DMS114 treated with DMSO at 0.1 percent for 48 hours (cell line): Measurements from ENCODE around the gene TENT5C.

Source experiments
- DNase-seq: peaks from one replicate; lab custom pipeline; 2025; ENCODE audit not compliant: unreplicated experiment; lab: John Stamatoyannopoulos, UW

Gene TENT5C

DNA sequence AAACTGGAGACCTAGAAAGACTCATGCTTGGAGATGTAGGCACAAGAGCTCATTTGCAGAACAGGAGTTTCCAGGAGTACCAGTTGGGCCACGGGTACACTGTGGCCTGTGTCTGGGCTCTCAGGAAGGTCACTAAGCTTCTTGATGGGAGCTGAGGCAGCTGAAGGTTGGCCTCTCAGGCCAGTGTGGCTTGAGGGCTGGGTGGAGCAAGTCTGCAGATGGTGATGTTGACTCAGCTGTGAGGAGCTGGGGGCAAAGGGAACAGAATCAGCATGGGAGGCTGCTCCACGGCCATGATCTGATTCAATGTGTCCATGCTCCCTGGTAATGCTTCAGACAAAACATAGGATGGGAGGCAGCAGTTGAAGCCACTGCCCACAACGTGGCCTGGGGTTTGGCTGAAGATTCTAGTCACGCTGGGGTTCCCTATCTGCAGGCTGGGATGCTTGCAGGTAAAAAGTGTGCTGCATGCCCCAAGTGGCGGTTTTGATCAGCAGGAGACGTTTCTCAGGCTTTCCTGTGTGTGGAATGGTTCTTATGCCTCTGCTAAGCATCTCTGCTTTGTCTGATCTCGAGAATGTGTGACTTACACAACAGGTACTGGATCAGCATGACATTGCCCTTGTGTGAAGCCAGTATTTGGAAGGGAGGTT, 15.4 kb upstream of the TENT5C start:
- no peak for DNase-seq

DNA sequence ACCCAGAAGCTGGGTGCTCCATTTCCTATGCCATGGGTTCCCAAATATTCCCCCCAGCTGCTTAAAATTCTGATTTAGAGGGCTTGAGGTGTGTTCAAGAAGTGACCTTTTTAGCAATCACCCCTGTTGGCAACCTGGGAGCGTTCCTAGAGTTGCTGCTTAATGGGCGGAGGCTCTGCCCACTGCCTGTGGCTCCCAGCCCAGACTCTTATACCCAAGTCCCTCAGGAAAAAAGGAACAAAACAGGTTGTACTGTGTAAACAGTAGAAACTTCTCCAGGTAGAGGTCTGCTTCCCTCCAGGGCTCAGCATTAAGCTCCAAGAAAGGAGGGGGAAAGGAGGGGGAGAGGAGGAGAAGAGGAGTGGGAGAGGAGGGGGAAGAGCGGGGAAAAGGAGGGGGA, 14.6 kb upstream of the TENT5C start:
- no peak for DNase-seq

DNA sequence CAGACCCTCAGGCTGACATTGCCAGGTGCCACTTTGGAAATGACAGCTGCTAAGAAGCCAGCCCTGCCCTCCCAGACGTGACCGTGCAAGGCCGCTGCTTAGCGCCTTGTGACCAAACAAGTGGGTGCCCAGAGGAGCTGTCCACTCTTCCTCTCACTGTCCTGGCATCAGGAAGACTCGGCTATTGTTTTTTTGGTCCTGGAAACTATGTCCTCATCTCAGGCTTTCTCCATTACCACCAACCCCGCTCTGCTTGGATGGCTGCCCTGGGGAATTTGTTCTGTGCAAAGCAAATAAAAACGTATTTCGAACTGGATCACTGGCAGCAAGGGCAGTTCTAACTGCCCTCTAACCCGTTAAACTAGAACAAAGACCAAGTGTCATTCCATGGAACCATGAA, 13.7 kb upstream of the TENT5C start:
- no peak for DNase-seq

DNA sequence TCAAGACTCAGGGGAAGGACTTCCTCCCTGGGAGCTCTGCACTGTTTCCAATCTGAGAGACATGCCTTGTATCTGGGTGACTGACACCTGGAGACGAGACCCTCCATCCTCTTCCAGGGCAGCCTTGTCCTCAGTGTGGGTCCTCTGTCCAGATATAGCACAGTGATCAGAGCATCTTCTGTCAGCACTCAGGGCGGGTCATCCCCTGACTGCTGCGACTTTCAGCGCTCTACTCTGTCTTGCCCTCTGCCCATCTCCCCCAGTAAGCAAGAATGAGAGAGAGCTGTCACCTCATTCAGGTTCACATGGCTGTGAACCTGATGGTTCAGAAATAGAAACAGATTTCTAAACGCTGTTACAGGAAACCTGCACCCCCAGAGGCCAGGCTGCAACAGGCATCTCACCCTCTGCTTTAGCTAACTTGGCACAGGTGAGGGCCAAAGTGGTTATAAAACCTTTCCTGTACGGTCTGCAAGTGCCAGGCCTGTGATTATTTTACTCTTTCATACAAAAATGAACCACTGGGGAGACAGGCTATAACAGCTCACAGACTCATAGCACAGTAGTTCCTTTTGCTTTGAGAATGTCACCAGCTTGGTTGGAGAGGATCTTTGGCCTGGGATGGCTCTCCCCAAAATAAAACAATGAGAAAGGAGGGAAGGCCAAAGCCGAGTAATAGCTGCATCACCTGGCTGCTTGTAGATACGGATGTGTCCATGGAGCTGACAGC, 11.4 kb upstream of the TENT5C start:
- DNase-seq = no peak

DNA sequence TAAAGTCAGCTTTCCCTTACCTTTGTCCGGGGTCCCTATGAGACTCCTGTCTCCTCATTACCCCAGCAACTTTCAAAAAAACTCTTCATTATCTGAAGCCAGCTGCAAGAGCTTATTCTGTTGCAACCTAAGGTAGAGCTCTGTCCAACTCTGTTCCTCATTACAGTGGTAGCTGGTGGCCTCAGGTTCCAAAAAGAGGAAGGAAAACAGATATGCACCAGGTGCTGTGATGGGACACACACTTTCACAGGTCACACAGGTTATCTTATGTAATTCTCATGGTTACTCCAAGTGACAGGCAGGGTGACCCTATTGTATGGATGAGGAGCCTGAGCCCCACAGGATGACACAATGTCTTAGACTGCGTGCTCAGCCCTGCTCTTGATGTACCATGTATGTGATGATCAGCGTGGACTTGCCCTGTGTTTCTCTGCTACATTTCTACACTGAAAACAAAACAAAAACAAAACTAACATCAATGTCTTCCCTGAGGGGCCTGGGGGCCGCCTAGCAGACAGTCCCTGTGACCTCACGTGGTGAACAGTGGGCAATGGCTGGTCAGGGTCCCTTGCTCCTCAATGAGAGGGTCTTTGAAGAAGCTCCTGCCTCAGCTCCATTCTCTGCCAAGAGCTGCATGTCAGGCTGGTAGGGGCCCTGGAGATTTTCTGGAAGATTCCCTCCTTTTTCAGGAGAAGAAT, 9.7 kb upstream of the TENT5C start:
- no peak for DNase-seq

DNA sequence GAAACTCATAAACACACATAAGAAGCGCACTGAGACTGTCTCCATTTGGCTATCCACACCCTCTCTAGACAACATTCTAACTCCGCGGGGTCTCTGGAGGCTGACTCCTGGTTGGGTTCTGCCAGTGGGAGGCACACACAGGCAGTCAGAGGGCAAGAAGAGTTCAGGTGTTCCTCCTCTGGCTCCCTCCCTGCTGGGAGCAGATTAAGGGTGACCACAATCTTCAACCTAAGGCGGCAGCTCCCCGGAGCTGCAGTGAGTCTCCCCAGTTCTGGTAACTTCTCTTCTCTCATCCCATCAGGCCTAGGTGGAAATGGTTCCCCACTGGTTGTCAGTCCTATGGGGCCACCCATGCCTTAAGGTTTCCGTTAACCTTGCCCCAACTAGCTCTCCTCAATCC, 7.4 kb upstream of the TENT5C start:
- no peak for DNase-seq

DNA sequence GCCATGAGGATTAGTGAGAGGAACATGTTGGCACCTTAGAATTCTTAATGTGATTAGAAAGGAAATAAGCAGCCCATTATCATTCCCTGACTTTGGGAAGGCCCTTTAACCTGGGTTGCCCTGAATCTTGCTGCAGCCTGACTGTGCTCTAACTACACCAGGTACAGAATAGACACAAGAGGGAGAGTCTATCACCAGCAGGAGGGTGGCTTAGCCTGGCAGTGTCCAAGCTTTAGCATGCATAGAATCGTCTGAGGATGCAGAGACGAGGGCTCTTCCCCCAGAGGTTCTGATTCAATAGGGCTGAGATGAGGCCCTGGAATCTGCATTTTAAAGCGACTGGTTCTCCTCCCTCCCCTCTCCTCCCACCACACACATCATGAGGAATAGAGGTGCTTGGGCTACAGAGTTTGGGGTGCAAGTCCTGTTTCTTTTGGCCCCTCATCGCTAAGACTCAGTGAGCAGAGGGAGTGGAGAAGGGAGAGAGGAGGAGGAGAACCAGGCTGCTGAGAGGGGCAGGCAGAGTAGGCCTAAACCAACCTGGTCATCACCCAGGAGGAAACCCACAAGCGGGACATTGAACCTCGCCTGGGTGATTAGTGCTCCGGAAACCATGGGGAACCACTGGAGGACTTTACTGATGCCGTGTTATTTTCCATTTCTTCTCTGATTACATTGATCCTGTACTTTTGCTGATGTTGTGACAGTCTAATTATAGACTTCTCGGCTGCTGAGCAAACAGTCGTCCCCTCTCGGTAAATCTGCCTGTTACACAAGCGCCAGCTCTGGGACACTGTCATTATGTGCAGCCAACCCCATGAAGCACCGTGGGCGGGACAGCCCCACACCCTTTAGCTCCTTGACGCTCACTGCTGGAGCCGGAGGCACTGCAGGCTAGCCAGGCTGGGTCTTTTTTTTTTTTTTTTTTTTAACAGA, 6.3 kb upstream of the TENT5C start:
- DNase-seq = no peak

DNA sequence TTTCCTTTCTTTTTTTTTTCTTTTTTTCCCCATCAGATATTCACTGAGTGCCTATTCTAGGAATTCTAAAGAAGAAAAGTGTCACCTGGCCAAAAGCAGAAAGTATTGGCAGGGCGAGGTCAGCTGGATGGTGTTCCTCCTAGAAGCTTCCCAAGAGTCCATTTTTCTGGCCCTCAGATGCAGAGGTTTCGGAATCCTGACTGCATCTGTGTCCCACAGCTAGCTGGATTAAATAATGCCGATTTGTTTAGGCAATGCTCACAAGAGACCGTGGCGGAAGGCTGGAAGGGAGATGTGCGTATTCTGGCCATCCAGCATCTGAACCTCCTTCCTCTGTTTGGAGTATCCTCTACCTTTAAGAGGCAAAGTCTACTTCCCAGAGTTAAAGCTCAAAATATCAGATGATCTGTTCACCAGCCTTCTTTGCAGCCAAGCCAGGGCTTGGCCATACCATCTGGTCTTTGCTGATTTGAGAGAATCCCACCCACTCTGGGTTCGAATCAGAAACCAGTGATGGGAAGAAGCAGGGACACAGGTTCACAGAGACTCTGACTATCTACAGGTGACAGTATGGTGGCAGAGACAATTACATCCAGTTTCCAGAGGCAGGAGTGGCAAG, 5.4 kb upstream of the TENT5C start:
- DNase-seq = no peak

DNA sequence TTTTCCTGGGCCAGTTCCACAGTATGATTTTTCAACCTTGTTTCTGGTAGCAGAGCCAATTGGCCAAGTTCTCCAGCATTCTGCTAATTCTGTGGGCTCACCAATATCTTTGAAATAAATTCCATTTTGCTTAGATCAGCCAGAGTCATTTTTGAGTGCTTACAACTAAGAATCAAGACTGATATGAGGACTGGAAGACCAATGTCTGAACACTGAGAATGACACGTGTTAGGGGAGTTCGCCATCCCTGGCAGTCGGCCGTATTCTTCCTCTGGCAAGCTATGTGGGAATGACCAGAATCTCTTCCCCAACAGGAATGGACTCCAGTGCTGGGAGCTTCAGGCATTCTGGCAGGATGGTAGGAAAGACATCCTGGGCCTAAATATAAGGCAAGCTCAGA, 4.9 kb upstream of the TENT5C start:
- no peak for DNase-seq

DNA sequence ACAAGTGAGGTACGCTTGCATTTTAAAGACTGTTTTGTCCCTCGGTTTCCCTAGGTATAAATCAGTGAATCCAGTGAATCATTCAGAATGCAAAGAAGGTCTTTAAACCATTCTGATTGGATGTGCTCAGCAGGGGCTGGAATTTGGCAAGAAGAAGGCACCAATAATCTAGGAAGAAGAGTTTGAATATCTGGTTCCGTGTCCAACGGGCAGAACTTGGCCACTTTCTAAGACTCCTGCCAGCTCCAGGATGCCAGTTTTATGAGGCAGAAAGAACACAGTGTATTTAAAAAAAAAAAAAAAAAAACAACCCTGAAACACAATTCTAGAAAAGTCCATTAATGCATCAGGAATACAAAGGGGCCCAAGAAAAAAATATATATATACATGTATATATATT, 3.0 kb upstream of the TENT5C start:
- no peak for DNase-seq

DNA sequence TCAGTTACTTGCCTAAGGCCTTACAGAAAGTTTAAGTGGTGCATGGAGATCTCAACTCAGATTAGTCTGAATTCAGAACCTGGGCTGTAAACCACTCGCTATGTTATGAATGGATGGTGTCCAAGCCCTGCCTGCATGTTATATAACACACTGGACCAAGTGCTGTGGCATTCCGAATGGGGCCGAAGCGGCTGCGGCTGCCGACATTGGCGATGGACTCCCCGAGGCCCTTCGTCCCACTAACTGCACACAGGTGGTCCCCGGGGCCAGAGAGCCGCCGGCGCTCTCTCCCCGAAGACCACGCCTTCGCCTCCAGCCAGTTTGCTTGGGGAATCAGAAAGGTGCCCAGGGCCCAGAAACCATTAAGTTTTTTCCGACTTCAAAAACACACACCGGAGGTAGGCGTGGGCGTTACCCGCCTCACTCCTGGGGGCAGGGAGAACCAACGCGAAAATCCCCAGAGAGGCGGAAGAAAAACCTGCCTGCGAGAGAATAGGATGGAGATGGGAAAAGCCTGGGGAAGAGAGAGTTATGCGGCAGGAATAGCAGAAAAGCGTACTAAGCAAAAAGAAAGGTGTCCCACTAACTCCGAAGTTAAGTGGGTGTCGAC, 579 bp upstream of the TENT5C start:
- DNase-seq = no peak

DNA sequence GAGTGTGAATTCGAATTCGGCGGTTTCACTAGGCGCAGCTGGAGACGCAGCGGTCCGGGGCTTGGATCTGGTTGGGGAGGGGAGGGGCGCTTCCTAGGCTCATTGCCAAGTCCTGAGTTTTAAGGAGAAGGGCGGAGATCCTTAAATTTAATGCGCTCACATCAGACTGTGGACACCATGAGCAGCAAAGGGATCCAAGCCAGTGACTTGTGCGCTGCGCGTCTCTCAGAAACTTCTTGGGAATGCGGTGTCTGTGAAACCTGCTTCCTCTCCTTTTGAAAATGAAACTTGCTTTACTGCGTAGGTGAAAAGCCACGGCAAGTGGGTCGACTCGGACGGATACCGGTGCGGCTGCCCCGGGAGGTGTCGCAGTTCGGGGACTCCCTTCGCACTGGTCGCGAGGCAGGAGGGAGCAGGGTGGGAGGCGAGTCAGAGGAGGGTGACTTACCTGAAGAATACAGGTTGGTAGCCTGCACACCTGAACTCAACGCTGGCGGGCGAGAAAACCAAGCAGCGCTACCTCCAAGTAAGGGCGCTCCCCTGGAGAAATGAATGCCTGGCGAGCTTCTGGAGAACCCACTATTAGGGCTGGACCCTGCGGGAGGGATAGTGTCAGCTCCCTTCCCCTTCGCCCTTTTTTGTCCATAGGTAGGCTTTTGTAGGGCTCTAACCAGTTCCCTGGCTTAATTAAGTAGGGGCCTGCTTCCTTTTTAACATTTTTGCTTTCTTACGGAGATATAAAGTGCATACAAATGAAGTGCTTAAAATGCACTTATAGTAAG, 992 bp downstream of the TENT5C start:
- DNase-seq = no peak

DNA sequence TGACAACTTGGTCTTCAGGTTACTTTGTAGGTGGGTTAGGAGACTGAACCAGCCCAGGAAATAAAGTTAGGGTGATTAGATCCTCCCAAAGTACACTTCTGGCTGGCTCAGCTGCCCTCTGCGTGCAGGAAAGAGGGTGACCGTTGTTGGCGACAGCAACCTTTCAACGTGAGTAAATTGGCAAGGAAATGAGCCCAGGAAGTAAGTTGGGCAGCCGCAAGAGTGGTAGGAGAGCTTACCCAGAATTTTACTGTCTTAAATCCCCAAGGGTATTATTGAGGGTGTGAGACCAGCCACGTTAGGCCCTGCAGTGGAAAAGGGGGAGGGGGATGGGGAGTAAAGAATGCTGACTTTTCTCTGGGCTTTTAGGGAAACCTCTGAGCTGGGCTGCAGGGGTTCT, 1.6 kb downstream of the TENT5C start:
- no peak for DNase-seq

DNA sequence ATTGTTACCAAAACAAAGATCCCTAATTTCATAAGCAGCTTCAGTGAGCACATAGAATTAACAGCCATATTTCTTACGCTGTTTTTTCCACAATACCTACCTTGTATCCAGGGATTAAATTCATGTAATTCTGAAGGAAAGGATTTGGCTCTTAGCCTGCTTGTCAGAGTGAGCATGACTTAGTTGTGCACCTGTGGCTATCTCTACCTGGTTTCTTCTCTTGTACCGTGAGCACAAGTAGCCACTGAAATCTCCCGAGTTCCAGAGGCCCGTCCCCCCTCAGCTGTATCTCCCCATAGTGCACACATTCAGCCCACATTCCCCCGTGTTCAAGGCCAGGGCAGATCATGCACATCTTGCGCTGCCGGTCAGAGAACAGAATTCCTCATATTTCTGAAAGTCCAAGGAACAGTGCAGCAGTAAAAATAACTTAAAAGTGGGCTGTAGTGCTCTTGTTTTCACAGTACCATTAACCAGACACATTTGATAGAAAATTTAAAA, 2.3 kb downstream of the TENT5C start:
- no peak for DNase-seq

DNA sequence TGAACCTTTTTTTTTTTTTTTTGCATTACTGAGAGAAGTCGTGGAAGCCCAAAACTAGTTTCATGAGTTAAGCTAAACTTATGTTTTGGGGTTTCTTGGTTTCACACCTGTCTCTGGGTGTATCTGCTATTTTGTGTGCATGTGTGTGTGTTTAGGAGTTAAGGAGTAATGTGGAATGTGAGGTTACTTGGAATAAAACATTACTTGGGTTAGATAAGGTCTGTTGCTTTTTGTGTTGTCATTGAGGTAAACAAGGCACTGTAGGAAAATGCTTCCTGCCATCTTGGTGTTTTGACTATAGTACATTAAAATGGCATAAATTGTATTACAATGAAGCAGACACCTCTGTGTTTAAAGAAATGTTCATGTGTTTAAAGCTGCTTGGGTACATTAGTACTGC, 2.9 kb downstream of the TENT5C start:
- DNase-seq = no peak

DNA sequence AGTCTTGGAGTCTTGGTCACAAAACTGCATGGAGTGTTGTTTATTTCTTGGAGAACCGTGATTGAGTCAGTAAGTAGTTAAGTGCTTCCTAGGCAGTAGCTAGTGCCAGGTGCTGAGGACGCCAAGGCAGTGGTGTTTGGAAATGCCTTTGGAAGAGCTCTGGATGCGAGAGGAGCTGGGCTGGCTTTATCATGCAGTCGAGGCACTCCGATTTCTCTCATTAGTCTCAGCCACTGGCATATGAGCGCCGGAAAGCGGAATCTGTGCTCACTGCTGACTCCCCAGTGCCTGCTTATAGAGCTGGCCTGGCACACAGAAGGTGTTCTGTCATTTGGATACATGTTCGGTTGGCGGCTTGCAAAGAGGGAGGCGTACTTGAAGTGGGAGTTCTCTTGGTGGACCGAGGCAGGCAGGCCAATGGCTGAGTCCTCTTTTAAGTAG, 3.6 kb downstream of the TENT5C start:
- no peak for DNase-seq

DNA sequence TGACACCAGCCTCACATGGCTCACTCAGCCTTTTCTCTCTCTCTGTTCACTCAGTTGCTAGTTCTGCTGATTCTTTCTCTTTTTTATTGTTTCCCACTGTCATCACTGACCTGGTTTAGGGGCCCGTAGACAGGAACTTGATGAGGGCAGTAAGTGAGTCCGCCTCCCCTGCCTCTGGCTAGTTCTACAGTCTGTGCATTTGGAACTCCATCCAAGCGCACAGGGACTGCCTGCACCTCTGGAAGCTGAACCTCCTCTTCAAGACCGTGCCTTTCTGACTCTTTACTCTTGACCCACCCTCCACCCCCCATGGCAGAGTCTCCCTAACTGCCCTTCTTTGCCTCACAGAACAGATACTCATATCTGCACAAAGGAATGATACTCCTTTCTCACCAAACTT, 4.2 kb downstream of the TENT5C start:
- DNase-seq = no peak

DNA sequence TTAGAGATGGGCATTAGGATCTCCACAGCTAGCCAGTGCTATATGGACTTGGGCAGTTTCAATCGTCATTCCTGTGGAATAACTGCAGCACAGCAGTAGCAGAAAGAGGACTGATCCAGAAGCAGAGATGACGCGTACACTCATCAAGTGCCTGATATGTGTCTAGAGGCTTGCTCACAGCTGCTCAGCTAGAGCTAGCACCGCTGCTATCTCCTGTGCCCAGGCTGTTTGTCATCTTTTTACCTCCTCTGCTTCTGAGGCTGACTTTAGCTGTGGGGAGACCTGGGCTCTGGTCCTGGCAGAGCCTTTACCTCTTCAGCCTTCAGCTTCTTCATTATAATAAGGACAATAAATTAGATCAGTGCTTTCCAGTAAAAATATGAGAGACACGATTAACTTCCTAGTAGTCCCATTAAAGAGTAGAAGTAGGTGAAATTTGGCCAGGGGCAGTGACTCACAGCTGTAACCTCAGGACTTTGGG, 5.3 kb downstream of the TENT5C start:
- DNase-seq = no peak

DNA sequence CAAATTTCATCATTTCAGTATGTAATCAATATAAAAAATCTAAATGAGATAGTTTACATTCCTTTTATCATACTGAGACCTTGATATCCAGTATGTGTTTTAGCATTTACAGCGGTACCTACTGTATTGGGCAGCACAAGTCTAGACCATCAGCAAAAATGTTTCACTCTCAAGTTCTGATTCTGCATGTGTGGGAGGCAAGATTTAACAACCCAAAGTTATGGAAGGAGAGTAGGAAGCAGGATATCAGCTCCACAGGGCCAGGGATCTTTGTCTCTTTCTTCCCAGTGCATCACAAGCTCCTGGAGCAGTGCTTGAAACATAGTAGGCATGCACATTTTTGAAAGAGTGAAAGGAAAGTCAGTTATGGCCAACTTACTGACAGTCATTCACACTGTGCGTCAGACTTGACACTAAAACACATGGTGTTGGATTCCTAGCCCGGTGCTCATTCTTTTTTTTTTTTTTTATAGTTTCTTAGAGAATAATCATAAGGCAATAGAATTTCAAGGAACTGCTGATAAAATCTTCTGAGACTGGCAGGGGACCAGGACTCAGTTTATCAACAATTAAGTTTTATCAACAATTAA, 6.1 kb downstream of the TENT5C start:
- DNase-seq = no peak
